ENCODE measurements around the gene CORIN. TPM values are rescaled to one million over a fixed set of nuclear protein-coding genes. Genes with fewer than 3 reads are reported as not detected.

The CORIN gene
- total and polyA plus RNA-seq, 2 donors (not counting 3 experiments of a cell fraction or from before 2014, with no cell fraction given): 0.07 to 0.40 TPM

DNA sequence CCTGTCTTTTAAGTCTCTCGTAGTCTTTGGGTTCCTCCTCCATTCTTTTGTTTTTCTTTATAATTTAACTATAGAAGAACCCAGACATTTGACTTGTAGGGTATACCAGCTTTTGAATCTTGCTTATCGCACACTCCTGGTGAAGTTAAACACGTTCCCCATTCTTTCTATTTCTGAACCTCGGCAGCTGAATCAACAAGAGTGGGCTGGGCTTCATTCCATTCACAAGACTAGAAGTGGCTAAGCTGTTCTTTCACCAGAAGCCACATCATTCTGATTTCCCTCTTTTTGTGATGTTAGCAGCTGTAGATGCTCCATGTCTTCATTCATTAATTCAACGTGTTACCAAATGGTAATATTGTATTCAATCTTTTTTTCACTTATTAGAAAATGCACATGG, 167.9 kb downstream of the CORIN start:
- Histone ChIP-seq H3K79me2 (ENCODE audit: control insufficient read depth, insufficient read depth, low read length) (no peaks in the 10 kb centered on the region), H3K9ac (replicated peaks; ENCODE audit: extremely low read depth, insufficient read depth, low read length) (no peak overlapping the region), H3K27ac (ENCODE audit: insufficient read depth, low read depth, low read length) (no peak overlapping the region), H3K9me3 (replicated peaks; ENCODE audit: control insufficient read depth, insufficient read depth, low read length) (no peaks in the 10 kb centered on the region), H3K36me3 (ENCODE audit: control insufficient read depth in 2 of 2, extremely low read depth in 1 of 2, insufficient read depth in 2 of 2, low read length in 2 of 2) (no peaks in the 10 kb centered on the region), H3K27me3 (ENCODE audit: control insufficient read depth in 2 of 2, insufficient read depth in 2 of 2, low read length in 2 of 2) (peaks cover 10 to 11% of the 10 kb centered on the region in 2 experiments), H3K4me2 (ENCODE audit: insufficient read depth, low read length) (no peak overlapping the region), H3K9me1 (replicated peaks; ENCODE audit: control insufficient read depth, extremely low read depth, insufficient read depth, low read length) (no peaks in the 10 kb centered on the region), H3K4me1 (ENCODE audit: control insufficient read depth, extremely low read depth, insufficient read depth, low read length) (no peaks in the 10 kb centered on the region), H4K20me1 (replicated peaks; ENCODE audit: control insufficient read depth, extremely low read depth, insufficient read depth, low read length) (no peaks in the 10 kb centered on the region), H2AFZ (ENCODE audit: low read depth, low read length) (no peak overlapping the region), H3K4me3 (replicated peaks in 1 of 3; ENCODE audit: insufficient read depth in 1 of 3, low read depth in 1 of 3, low read length in 3 of 3) (no peak overlapping the region)
- no TSS peak for BruUV-seq (replicated peaks)
- intact Hi-C loops (cut with micrococcal nuclease) (loop anchor here (1.0 to 5.0 kb wide), 3 partner anchors 166 to 263 kb away; no protein-coding TSS in a partner anchor), dilution Hi-C loops (cut with MboI; ENCODE audit: extremely low pct_ligation_motif_present, low sequenced_read_pairs) (no loop called here)
- DNase-seq (ENCODE audit: low read depth, low spot score) (no peak), FAIRE-seq (no peak)
- TF ChIP-seq POLR2AphosphoS5 (IDR thresholded peaks at IDR 0.05; ENCODE audit: insufficient read depth, low read depth, low read length): no peak
- no peak for TF ChIP-seq JUN (IDR thresholded peaks at IDR 0.05; ENCODE audit: borderline replicate concordance, insufficient read depth, insufficient read length, low read depth)
- no peak for TF ChIP-seq FOS (IDR thresholded peaks at IDR 0.05; ENCODE audit: borderline replicate concordance, insufficient read depth, low read length)
- no peak for TF ChIP-seq EZH2 (IDR thresholded peaks at IDR 0.05; ENCODE audit: borderline replicate concordance, low read depth, low read length, severe bottlenecking)
- TF ChIP-seq, protein P1, sequence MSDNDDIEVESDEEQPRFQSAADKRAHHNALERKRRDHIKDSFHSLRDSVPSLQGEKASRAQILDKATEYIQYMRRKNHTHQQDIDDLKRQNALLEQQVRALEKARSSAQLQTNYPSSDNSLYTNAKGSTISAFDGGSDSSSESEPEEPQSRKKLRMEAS (IDR thresholded peaks at IDR 0.05; ENCODE audit: insufficient read depth, insufficient read length): no peak
- TF ChIP-seq GATA2 (IDR thresholded peaks at IDR 0.05; ENCODE audit: insufficient read depth, insufficient read length, low read depth, low read length): no peak
- TF ChIP-seq MYC (IDR thresholded peaks at IDR 0.05; ENCODE audit: low read depth, low read length): no peak
- TF ChIP-seq, protein P2, sequence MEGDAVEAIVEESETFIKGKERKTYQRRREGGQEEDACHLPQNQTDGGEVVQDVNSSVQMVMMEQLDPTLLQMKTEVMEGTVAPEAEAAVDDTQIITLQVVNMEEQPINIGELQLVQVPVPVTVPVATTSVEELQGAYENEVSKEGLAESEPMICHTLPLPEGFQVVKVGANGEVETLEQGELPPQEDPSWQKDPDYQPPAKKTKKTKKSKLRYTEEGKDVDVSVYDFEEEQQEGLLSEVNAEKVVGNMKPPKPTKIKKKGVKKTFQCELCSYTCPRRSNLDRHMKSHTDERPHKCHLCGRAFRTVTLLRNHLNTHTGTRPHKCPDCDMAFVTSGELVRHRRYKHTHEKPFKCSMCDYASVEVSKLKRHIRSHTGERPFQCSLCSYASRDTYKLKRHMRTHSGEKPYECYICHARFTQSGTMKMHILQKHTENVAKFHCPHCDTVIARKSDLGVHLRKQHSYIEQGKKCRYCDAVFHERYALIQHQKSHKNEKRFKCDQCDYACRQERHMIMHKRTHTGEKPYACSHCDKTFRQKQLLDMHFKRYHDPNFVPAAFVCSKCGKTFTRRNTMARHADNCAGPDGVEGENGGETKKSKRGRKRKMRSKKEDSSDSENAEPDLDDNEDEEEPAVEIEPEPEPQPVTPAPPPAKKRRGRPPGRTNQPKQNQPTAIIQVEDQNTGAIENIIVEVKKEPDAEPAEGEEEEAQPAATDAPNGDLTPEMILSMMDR (IDR thresholded peaks at IDR 0.05; ENCODE audit: extremely low read depth in 1 of 2, insufficient read depth in 1 of 2, low read depth in 1 of 2, low read length in 2 of 2): no peak
- no peak for TF ChIP-seq POLR2A (IDR thresholded peaks at IDR 0.05; ENCODE audit: low read depth, low read length)
- POLR2A ChIA-PET: no interaction called here
- CTCF ChIA-PET: interaction anchor here (1.4 to 2.2 kb wide), 3 partner anchors 166 to 264 kb away, joined by 6 to 58 read pairs (median 7); no protein-coding TSS in a partner anchor
